H1 (cell line): ENCODE results near the gene TAMALIN. TPM values are rescaled to one million over a fixed set of nuclear protein-coding genes. Genes with fewer than 3 reads are reported as not detected.

Experiments
- CTCF ChIA-PET: fragments of 300-600 bp; sonication (Branson Sonifier 250); formaldehyde crosslinking; loops from one replicate; lab custom pipeline; 2021; ENCODE audit not compliant: partially characterized antibody; lab: Charles Lee
- POLR2A ChIA-PET: fragments of 300-600 bp; sonication (Branson Sonifier 250); formaldehyde crosslinking; loops from one replicate; lab custom pipeline; 2021; ENCODE audit warnings: inconsistent platforms; ENCODE audit not compliant: partially characterized antibody; lab: Charles Lee
- DNase-seq, 2 experiments: peaks; one replicate each; pipeline versions ENCODE4 v3.0.0 to v3.0.0-alpha.2; 2010 to 2022; ENCODE audit warnings: low spot score in 2 of 2, low read depth in 1 of 2, mixed read lengths in 1 of 2
- FAIRE-seq: peaks from 2 replicates; lab custom pipeline; 2011; peaks lifted over from hg19 to GRCh38; lab: Jason Lieb, UNC
- H2AFZ ChIP-seq: 2 replicates; pipeline ENCODE4 v1.8.1; 2012; ENCODE audit warnings: low read length, inconsistent platforms
- H2AK5ac ChIP-seq: 2 replicates; pipeline ENCODE4 v1.6.1; 2013; ENCODE audit warnings: low read depth, low read length
- H2BK120ac ChIP-seq: replicated peaks from 2 replicates; pipeline ENCODE3; 2013; ENCODE audit warnings: low read depth, low read length, inconsistent platforms
- H2BK12ac ChIP-seq: 2 replicates; pipeline ENCODE4 v1.6.1; 2013; ENCODE audit warnings: low read depth, low read length
- H2BK15ac ChIP-seq: 2 replicates; pipeline ENCODE4 v1.6.1; 2013; ENCODE audit warnings: low read length
- H2BK20ac ChIP-seq: 2 replicates; pipeline ENCODE4 v1.6.1; 2013; ENCODE audit warnings: low read length
- H2BK5ac ChIP-seq: 2 replicates; pipeline ENCODE4 v1.6.1; 2013; ENCODE audit warnings: low read depth, low read length
- H3K14ac ChIP-seq: 2 replicates; pipeline ENCODE4 v1.6.1; 2013; ENCODE audit warnings: inconsistent platforms; ENCODE audit not compliant: insufficient read length
- H3K18ac ChIP-seq: 2 replicates; pipeline ENCODE4 v1.6.1; 2013; ENCODE audit warnings: low read length; ENCODE audit errors: extremely low read depth
- H3K23ac ChIP-seq: 2 replicates; pipeline ENCODE4 v1.6.1; 2013; ENCODE audit warnings: inconsistent platforms; ENCODE audit not compliant: insufficient read length
- H3K23me2 ChIP-seq: 2 replicates; pipeline ENCODE4 v1.6.1; 2013; ENCODE audit warnings: low read depth, low read length
- H3K27ac ChIP-seq: 2 replicates; pipeline ENCODE4 v1.6.1; 2011; ENCODE audit warnings: low read depth, low read length, inconsistent platforms
- H3K27me3 ChIP-seq, 4 experiments: replicated peaks in 1 of 4; 1 replicate in 1 of 4; 2 replicates in 3 of 4; pipeline versions ENCODE4 v1.6.1 to v1.8.1; 2011 to 2013; ENCODE audit warnings: low read length in 3 of 4, mild to moderate bottlenecking in 3 of 4, inconsistent platforms in 2 of 4, mixed read lengths in 2 of 4, moderate library complexity in 1 of 4; ENCODE audit not compliant: control insufficient read depth in 3 of 4, insufficient read depth in 3 of 4; ENCODE audit errors: extremely low read depth in 1 of 4
- H3K36me3 ChIP-seq, 4 experiments: 2 replicates each; pipeline versions ENCODE4 v1.6.1 to v1.8.1; 2011 to 2013; ENCODE audit warnings: mild to moderate bottlenecking in 4 of 4, low read length in 3 of 4, moderate library complexity in 2 of 4, control low read depth in 1 of 4, inconsistent platforms in 1 of 4; ENCODE audit not compliant: insufficient read depth in 4 of 4, control insufficient read depth in 2 of 4
- H3K4ac ChIP-seq: replicated peaks from 2 replicates; pipeline ENCODE3; 2013; ENCODE audit warnings: low read length, low read depth, mixed read lengths, inconsistent platforms; ENCODE audit not compliant: insufficient read length
- H3K4me1 ChIP-seq, 4 experiments: replicated peaks in 1 of 4; 1 replicate in 1 of 4; 2 replicates in 3 of 4; pipeline versions ENCODE4 v1.6.1 to v1.8.1; 2011 to 2013; ENCODE audit warnings: low read length in 3 of 4, inconsistent platforms in 2 of 4, mixed read lengths in 1 of 4; ENCODE audit not compliant: insufficient read depth in 4 of 4, control insufficient read depth in 3 of 4
- H3K4me2 ChIP-seq, 2 experiments: 2 replicates each; pipeline versions ENCODE4 v1.6.1 to v1.8.1; 2011 to 2013; ENCODE audit warnings: low read depth in 2 of 2, low read length in 2 of 2, control low read depth in 1 of 2, inconsistent platforms in 1 of 2, mild to moderate bottlenecking in 1 of 2; ENCODE audit not compliant: insufficient read depth in 1 of 2
- H3K4me3 ChIP-seq, 4 experiments: fragments of 200-600, 300-600 bp in 1 of 4; sonication (generic), shearing (Covaris generic), sonication (Bioruptor Twin) in 1 of 4; 2 replicates each; pipeline versions ENCODE4 v1.5.1 to v1.8.1; 2011 to 2016; ENCODE audit warnings: low read length in 4 of 4, low read depth in 3 of 4, control low read depth in 2 of 4, inconsistent platforms in 2 of 4, mild to moderate bottlenecking in 2 of 4, mixed read lengths in 1 of 4, moderate library complexity in 1 of 4; ENCODE audit not compliant: insufficient read depth in 2 of 4; ENCODE audit errors: extremely low read depth in 1 of 4
- H3K56ac ChIP-seq: replicated peaks from 2 replicates; pipeline ENCODE3; 2013; ENCODE audit warnings: low read depth, mild to moderate bottlenecking, mixed read lengths, low read length, inconsistent platforms; ENCODE audit not compliant: insufficient read length
- H3K79me1 ChIP-seq: 2 replicates; pipeline ENCODE4 v1.6.1; 2013; ENCODE audit warnings: low read depth, low read length, control low read depth
- H3K79me2 ChIP-seq, 2 experiments: 2 replicates each; pipeline versions ENCODE4 v1.6.1 to v1.8.1; 2012 to 2013; ENCODE audit warnings: low read length in 2 of 2, mild to moderate bottlenecking in 2 of 2, inconsistent platforms in 1 of 2; ENCODE audit not compliant: insufficient read depth in 2 of 2, control insufficient read depth in 1 of 2
- H3K9ac ChIP-seq, 4 experiments: replicated peaks in 1 of 4; 1 replicate in 1 of 4; 2 replicates in 3 of 4; pipeline versions ENCODE4 v1.6.1 to v1.8.1; 2011 to 2013; ENCODE audit warnings: low read depth in 3 of 4, low read length in 3 of 4, control low read depth in 2 of 4, mild to moderate bottlenecking in 2 of 4, moderate library complexity in 2 of 4, inconsistent platforms in 1 of 4; ENCODE audit errors: extremely low read depth in 1 of 4
- H3K9me3 ChIP-seq, 2 experiments: 2 replicates each; pipeline versions ENCODE4 v1.6.1 to v1.8.1; 2012 to 2013; ENCODE audit warnings: mild to moderate bottlenecking in 2 of 2, moderate library complexity in 2 of 2, control low read depth in 1 of 2, inconsistent platforms in 1 of 2, low read depth in 1 of 2, low read length in 1 of 2, mixed read lengths in 1 of 2; ENCODE audit not compliant: insufficient read depth in 2 of 2
- H4K20me1 ChIP-seq, 2 experiments: replicated peaks in 1 of 2; 2 replicates each; pipeline versions ENCODE3 to v1.8.1; 2011 to 2013; ENCODE audit warnings: inconsistent platforms in 2 of 2, low read length in 2 of 2, mild to moderate bottlenecking in 1 of 2; ENCODE audit not compliant: insufficient read depth in 2 of 2, control insufficient read depth in 1 of 2
- H4K5ac ChIP-seq: 2 replicates; pipeline ENCODE4 v1.6.1; 2013; ENCODE audit warnings: low read length, low read depth, mixed read lengths, inconsistent platforms; ENCODE audit not compliant: insufficient read length
- H4K8ac ChIP-seq: 2 replicates; pipeline ENCODE4 v1.8.0; 2013; ENCODE audit warnings: mild to moderate bottlenecking, moderate library complexity, low read length, inconsistent platforms; ENCODE audit not compliant: insufficient read depth; ENCODE audit errors: extremely low read depth
- H4K91ac ChIP-seq: replicated peaks from 2 replicates; pipeline ENCODE3; 2013; ENCODE audit warnings: low read length, mixed read lengths, inconsistent platforms; ENCODE audit not compliant: insufficient read length
- CBX5 ChIP-seq: fragments of 300-800, 300-1000 bp; sonication (generic); IDR thresholded peaks from 2 replicates; pipeline ENCODE4 v1.7.1; 2016; ENCODE audit warnings: antibody characterized with exemption, low read length, low read depth
- CHD2 ChIP-seq: IDR thresholded peaks from 2 replicates; pipeline ENCODE4 v1.6.1; 2012; ENCODE audit warnings: low read length, improper control_type of control experiment
- GABPA ChIP-seq: IDR thresholded peaks from 2 replicates; pipeline ENCODE4 v1.6.1; 2011; ENCODE audit warnings: mild to moderate bottlenecking, low read length, moderate library complexity, borderline replicate concordance; ENCODE audit not compliant: insufficient read depth
- HDAC6 ChIP-seq: IDR thresholded peaks from one replicate; pipeline ENCODE4 v1.7.1; 2012; ENCODE audit warnings: low read depth, mild to moderate bottlenecking, inconsistent platforms, low read length, moderate library complexity
- WGBS, 2 experiments: shearing (Covaris generic) in 1 of 2; methylation state at CpG; one replicate each; pipeline versions ENCODE4 v1.1.6 to v1.1.7; 2013 to 2015; ENCODE audit warnings: low lambda C conversion rate in 2 of 2, mixed read lengths in 2 of 2, inconsistent platforms in 1 of 2, low coverage in 1 of 2, missing lambda C conversion rate in 1 of 2; ENCODE audit not compliant: insufficient replicate concordance in 2 of 2, insufficient coverage in 1 of 2, insufficient read length in 1 of 2; ENCODE audit errors: extremely low coverage in 1 of 2, missing lambda C conversion rate in 1 of 2; 5-methylcytosine and 5-hydroxymethylcytosine counted together
- polyA plus RNA-seq, 7 experiments: library from polyadenylated mRNA; depleted of rRNA in 3 of 7; stranded (reverse) in 5 of 7; unstranded in 2 of 7; fragments of >200 nt in 5 of 7; fragments of 200-250 nt in 2 of 7; gene quantifications; 1 replicate in 5 of 7; 2 replicates in 1 of 7; 4 replicates in 1 of 7; pipeline versions ENCODE4 v1.2.1 to v1.2.3, GENCODE V29; 2011 to 2013; ENCODE audit warnings: missing spikeins in 2 of 7, mixed read lengths in 2 of 7
- total RNA-seq: library from RNA; stranded (reverse); fragmentation: NEBNext Ultra II Directional; extraction: Animal tissue kit (Norgen Biotek cat#: 25700); gene quantifications from 2 replicates; pipeline ENCODE4 v1.2.1, GENCODE V29; 2021
- TF ChIP-seq, protein P1 (sequence below): IDR thresholded peaks from 2 replicates; pipeline ENCODE4 v1.6.1; 2011; ENCODE audit warnings: low read length, improper control_type of control experiment

Gene TAMALIN
- total and polyA plus RNA-seq, 2 of the 8 experiments (the other 6 are each of a cell fraction or from before 2014, with no cell fraction given): 2.6 to 4.9 TPM

DNA sequence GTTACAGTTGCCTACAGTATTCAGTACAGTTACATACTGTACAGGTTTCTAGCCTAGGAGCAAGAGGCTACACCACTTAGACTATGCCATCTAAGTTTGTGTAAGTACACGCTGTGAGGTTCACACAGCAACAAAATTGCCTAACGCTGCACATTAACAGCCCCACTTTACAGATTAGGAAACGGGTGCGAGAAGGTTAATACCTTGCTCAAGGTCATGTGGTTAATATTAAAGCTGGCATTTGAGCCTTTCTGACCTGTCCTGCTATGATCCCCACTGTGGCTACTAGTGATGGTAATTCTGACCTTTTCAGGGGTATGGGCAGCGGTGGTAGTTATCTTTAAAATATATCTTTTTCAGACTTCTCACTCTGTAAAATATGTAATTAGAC lies 34.3 kb upstream of the TAMALIN start:
- H2AFZ ChIP-seq: no peak overlapping the region
- H3K4me1 ChIP-seq: peaks cover 3 to 10% (median 6%) of the 10 kb centered on the region in 4 experiments; a peak in 5 of 7 replicates
- H3K79me2 ChIP-seq: peaks cover 0 to 14% of the 10 kb centered on the region in 2 experiments; a peak in 1 of 4 replicates

More for the DNA sequence above, 34.3 kb upstream of the TAMALIN start:
- H3K14ac ChIP-seq: no peak overlapping the region
- no peak overlapping the region for H2BK15ac ChIP-seq
- 90% methylated on average over 5 of the region's 5 CpGs; no CpG with 5 or more reads in 1 of the 2 experiments for WGBS, 2 experiments
- no peak overlapping the region for H3K23ac ChIP-seq
- H3K23me2 ChIP-seq: no peaks in the 10 kb centered on the region
- H2AK5ac ChIP-seq: no peak overlapping the region
- peaks cover 6% of the 10 kb centered on the region; the same call in 1 of the 2 replicates for H3K79me1 ChIP-seq
- H3K27me3 ChIP-seq: no peaks in the 10 kb centered on the region
- H4K20me1 ChIP-seq: peaks cover 9 to 20% of the 10 kb centered on the region in 2 experiments
- no peak overlapping the region for H3K18ac ChIP-seq
- CTCF ChIA-PET: interaction anchor here (0.9 to 4.9 kb wide), 11 partner anchors 9 to 139 kb away, joined by 3 to 55 read pairs (median 7); no protein-coding TSS in a partner anchor
- H3K4ac ChIP-seq: no peak overlapping the region
- no peaks in the 10 kb centered on the region for H3K9me3 ChIP-seq
- no peak overlapping the region for H3K4me2 ChIP-seq
- H2BK12ac ChIP-seq: no peak overlapping the region
- TF ChIP-seq CBX5: no peak
- no peak for TF ChIP-seq GABPA
- no peak for TF ChIP-seq HDAC6
- TF ChIP-seq CHD2: no peak
- TF ChIP-seq, protein P1, sequence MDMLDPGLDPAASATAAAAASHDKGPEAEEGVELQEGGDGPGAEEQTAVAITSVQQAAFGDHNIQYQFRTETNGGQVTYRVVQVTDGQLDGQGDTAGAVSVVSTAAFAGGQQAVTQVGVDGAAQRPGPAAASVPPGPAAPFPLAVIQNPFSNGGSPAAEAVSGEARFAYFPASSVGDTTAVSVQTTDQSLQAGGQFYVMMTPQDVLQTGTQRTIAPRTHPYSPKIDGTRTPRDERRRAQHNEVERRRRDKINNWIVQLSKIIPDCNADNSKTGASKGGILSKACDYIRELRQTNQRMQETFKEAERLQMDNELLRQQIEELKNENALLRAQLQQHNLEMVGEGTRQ: no peak
- POLR2A ChIA-PET: no interaction called here
- no peak overlapping the region for H3K4me3 ChIP-seq
- no peak overlapping the region for H3K9ac ChIP-seq
- no peak overlapping the region for H4K91ac ChIP-seq
- no peak for FAIRE-seq
- no peak for DNase-seq
- H4K8ac ChIP-seq: no peak overlapping the region
- H2BK120ac ChIP-seq: no peak overlapping the region
- H3K56ac ChIP-seq: no peak overlapping the region
- no peak overlapping the region for H2BK20ac ChIP-seq
- peaks cover 2 to 12% (median 9%) of the 10 kb centered on the region in 4 experiments; a peak in 6 of 8 replicates for H3K36me3 ChIP-seq
- H3K27ac ChIP-seq: no peak overlapping the region
- H4K5ac ChIP-seq: no peak overlapping the region
- H2BK5ac ChIP-seq: no peak overlapping the region
